ENCODE measurements around the gene FOSB.

FOSB gene

DNA sequence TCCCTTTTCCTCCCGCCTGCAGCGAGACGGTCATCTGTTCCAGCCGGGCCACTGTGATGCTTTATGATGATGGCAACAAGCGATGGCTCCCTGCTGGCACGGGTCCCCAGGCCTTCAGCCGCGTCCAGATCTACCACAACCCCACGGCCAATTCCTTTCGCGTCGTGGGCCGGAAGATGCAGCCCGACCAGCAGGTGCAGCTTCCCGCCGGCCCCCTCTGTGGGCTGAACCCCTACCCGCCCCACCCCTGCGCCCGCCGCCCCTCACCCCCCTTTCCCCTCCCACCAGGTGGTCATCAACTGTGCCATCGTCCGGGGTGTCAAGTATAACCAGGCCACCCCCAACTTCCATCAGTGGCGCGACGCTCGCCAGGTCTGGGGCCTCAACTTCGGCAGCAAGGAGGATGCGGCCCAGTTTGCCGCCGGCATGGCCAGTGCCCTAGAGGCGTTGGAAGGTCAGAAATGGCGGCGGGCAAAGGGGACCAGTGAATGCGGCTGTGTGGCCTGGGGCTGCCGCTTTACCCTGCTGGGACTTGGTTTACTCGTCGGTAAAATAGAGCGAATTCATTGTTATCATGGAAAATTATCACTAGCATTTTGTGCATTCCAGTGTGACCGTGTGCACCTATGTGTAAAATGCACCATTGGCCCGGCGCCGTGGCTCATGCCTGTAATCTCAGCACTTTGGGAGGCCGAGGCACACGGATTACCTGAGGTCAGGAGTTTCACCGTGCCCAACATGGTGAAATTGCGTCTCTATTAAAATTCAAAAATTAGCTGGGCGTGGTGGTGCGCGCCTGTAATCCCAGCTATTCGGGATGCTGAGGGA lies 50.1 kb downstream of the FOSB start:
- no peak overlapping the region for H3K4me3 ChIP-seq (ENCODE audit: low read depth, low read length)
- TF ChIP-seq, protein P1, sequence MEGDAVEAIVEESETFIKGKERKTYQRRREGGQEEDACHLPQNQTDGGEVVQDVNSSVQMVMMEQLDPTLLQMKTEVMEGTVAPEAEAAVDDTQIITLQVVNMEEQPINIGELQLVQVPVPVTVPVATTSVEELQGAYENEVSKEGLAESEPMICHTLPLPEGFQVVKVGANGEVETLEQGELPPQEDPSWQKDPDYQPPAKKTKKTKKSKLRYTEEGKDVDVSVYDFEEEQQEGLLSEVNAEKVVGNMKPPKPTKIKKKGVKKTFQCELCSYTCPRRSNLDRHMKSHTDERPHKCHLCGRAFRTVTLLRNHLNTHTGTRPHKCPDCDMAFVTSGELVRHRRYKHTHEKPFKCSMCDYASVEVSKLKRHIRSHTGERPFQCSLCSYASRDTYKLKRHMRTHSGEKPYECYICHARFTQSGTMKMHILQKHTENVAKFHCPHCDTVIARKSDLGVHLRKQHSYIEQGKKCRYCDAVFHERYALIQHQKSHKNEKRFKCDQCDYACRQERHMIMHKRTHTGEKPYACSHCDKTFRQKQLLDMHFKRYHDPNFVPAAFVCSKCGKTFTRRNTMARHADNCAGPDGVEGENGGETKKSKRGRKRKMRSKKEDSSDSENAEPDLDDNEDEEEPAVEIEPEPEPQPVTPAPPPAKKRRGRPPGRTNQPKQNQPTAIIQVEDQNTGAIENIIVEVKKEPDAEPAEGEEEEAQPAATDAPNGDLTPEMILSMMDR (IDR thresholded peaks at IDR 0.05; ENCODE audit: low read depth, low read length, missing control alignments): no peak
- no peak for DNase-seq (ENCODE audit: low read depth)

DNA sequence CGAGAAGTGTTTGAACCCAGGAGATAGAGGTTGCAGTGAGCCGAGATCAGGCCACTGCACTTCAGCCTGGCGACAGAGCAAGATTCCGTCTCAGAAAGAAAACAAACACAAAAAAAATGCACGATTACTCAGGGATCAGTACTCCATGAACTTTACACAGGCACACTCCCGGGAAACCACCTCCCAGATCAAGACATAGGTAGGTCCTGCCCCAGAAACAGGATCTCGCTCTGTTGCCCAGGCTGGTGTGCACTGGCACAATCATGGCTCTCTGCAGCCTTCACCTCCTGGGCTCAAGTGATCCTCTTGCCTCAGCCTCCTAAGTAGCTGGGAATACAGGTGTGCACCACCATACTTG lies 50.7 kb downstream of the FOSB start:
- no peak overlapping the region for H3K4me3 ChIP-seq (ENCODE audit: low read depth, low read length)
- TF ChIP-seq, protein P1 (IDR thresholded peaks at IDR 0.05; ENCODE audit: low read depth, low read length, missing control alignments): no peak
- no peak for DNase-seq (ENCODE audit: low read depth)

DNA sequence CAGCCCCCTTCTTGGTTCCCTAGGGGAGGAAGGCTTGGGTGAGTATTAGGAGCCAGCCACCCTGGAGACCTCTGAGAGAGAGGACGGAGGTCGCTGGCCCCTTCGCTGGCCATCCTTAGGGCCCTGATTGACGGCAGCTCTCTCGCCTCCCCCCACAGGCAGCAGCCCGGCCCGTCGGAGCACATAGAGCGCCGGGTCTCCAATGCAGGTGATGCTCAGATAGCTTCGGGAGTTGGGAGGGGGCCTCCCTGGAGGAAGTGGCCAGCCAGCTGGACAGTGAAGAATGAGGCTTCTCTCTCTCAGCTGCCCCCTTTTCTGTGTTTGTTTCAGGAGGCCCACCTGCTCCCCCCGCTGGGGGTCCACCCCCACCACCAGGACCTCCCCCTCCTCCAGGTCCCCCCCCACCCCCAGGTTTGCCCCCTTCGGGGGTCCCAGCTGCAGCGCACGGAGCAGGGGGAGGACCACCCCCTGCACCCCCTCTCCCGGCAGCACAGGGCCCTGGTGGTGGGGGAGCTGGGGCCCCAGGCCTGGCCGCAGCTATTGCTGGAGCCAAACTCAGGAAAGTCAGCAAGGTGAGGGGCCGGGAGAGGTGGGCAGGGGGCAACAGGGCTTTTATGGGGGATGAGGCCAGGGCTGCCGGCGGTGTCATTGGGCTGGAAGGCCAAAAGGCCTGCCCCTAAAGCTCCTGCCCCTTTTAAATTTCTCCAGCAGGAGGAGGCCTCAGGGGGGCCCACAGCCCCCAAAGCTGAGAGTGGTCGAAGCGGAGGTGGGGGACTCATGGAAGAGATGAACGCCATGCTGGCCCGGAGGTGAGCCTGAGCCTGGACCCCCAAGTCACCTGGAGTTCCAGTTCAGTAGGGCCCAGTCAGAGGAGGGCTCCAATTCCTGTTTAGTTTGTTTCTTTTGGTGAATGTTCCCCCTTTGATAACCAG lies 54.5 kb downstream of the FOSB start:
- TF ChIP-seq, protein P1 (IDR thresholded peaks at IDR 0.05; ENCODE audit: low read depth, low read length, missing control alignments): no peak

DNA sequence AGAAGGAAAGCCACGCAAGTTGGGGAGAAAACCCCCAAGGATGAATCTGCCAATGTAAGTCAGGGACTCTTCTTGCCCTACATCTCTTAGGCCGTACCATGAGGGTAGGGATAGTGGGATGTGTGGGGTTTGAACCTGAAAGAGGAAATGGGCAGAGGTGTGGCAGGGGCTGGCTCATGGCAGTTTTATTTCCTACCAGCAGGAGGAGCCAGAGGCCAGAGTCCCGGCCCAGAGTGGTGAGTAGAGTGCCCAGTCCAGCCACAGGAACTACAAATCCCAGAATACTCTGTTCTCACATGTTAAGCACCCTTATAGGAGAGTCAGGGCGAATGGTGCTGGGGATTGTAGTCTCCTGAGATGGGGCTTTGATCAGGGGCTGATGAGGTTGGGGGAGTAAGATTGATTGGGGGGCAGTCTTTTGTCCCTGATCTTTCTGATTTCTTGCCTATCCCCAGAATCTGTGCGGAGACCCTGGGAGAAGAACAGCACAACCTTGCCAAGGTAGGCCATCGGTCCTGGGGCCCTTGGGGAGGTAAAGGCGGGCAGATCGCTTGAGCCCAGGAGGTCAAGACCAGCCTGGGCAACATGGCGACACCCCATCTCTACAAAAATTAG lies 56.0 kb downstream of the FOSB start:
- TF ChIP-seq, protein P1 (IDR thresholded peaks at IDR 0.05; ENCODE audit: low read depth, low read length, missing control alignments): peak; percentile 89
- peak; percentile 69 for DNase-seq (ENCODE audit: low read depth)
- no peak overlapping the region for H3K4me3 ChIP-seq (ENCODE audit: low read depth, low read length)

More for the DNA sequence above, 54.5 kb downstream of the FOSB start:
- H3K4me3 ChIP-seq (ENCODE audit: low read depth, low read length): no peak overlapping the region
- DNase-seq (ENCODE audit: low read depth): no peak

DNA sequence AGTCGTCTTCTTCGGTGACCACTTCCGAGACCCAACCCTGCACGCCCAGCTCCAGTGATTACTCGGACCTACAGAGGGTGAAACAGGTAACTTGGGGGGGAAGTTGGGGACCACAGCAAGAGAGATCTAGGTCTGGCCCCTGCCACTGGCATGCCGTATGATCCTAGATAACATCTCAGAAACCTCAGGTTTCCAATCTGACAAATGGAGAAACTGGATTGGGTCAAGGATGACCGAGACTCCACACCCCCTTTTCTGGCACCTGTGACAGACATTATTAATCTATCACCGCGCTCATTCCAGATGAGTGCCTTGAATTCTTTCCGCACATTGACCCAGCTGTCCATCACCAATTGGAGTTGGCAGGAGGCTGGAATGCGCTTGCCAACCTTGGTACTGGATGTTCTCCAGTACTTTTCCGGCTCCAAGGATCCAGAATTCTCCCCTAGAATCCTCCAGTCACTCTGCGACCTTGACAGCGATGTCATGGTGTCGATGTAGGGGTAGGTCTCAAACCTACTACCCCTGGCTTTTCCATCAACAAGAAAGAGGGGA lies 56.9 kb downstream of the FOSB start:
- TF ChIP-seq, protein P1 (IDR thresholded peaks at IDR 0.05; ENCODE audit: low read depth, low read length, missing control alignments): no peak
- no peak overlapping the region for H3K4me3 ChIP-seq (ENCODE audit: low read depth, low read length)
- DNase-seq (ENCODE audit: low read depth): no peak

Data from GM12864 (cell line).